CD4-positive, CD25-positive, alpha-beta regulatory T cell (primary cell): ENCODE measurements around the gene IKBKE. TPM values are rescaled to one million over a fixed set of nuclear protein-coding genes. Genes with fewer than 3 reads are reported as not detected.

ENCODE experiments used
- ATAC-seq, 2 donors: fragments of 150-1000 bp; cut with Tn5 transposase; one replicate each; pipeline ENCODE4 v1.10.0; 2021; ENCODE audit warnings: low read depth in 2 of 2, moderate number of reproducible peaks in 2 of 2, moderate library complexity in 1 of 2
- DNase-seq, 3 donors: peaks; one replicate each; pipeline versions ENCODE4 v3.0.0 to v3.0.0-alpha.2; 2012 to 2022; ENCODE audit warnings: mixed read lengths in 1 of 3
- H3K27ac ChIP-seq: one replicate; pipeline ENCODE4 v1.7.0; 2013; ENCODE audit warnings: mild to moderate bottlenecking, low read length; ENCODE audit not compliant: insufficient read depth, poor library complexity, severe bottlenecking
- H3K27me3 ChIP-seq: one replicate; pipeline ENCODE4 v1.7.0; 2013; ENCODE audit warnings: low read length; ENCODE audit not compliant: control insufficient read depth, insufficient read depth
- H3K36me3 ChIP-seq: one replicate; pipeline ENCODE4 v1.7.0; 2013; ENCODE audit warnings: mild to moderate bottlenecking, low read length, moderate library complexity; ENCODE audit not compliant: control insufficient read depth, insufficient read depth
- H3K4me1 ChIP-seq: 2 replicates; pipeline ENCODE4 v1.7.0; 2013; ENCODE audit warnings: mild to moderate bottlenecking, low read length; ENCODE audit not compliant: insufficient read depth, control insufficient read depth, poor library complexity, severe bottlenecking
- H3K4me3 ChIP-seq: one replicate; pipeline ENCODE4 v1.7.0; 2013; ENCODE audit warnings: low read depth, mild to moderate bottlenecking, low read length, moderate library complexity
- H3K9me3 ChIP-seq, 2 experiments: 1 replicate in 1 of 2; 2 replicates in 1 of 2; pipeline ENCODE4 v1.7.0; 2013; ENCODE audit warnings: low read length in 2 of 2, mild to moderate bottlenecking in 1 of 2, moderate library complexity in 1 of 2; ENCODE audit not compliant: control insufficient read depth in 2 of 2
- H3K27ac Mint-ChIP-seq, 3 donors: one replicate each; pipeline ENCODE4 v1.8.0; 2020 to 2022; ENCODE audit warnings: mild to moderate bottlenecking in 3 of 3, mixed read lengths in 3 of 3, moderate library complexity in 2 of 3
- H3K27me3 Mint-ChIP-seq: one replicate; pipeline ENCODE4 v1.8.0; 2022; ENCODE audit warnings: mild to moderate bottlenecking, mixed read lengths
- H3K36me3 Mint-ChIP-seq: one replicate; pipeline ENCODE4 v1.8.0; 2020; ENCODE audit warnings: mixed read lengths
- H3K4me1 Mint-ChIP-seq, 4 donors: one replicate each; pipeline ENCODE4 v1.8.0; 2020 to 2022; ENCODE audit warnings: mixed read lengths in 4 of 4, mild to moderate bottlenecking in 1 of 4
- H3K4me3 Mint-ChIP-seq, 4 donors: one replicate each; pipeline ENCODE4 v1.8.0; 2020 to 2022; ENCODE audit warnings: mild to moderate bottlenecking in 4 of 4, mixed read lengths in 4 of 4, moderate library complexity in 3 of 4
- H3K9me3 Mint-ChIP-seq, 7 donors: one replicate each; pipeline ENCODE4 v1.8.0; 2020 to 2022; ENCODE audit warnings: mixed read lengths in 7 of 7, mild to moderate bottlenecking in 3 of 7, moderate library complexity in 2 of 7
- polyA plus RNA-seq, 4 donors: library from polyadenylated mRNA; unstranded; fragments of 300-500 nt; fragmentation: Illumina TruSeq; gene quantifications; one replicate each; pipeline ENCODE4 v1.2.3, GENCODE V29; 2021
- total RNA-seq: library from RNA; stranded (reverse); gene quantifications from one replicate; pipeline ENCODE4 v1.2.3, GENCODE V29; 2022

Gene IKBKE
- total and polyA plus RNA-seq, 5 donors from 2014 or later: 55.3 to 87.4 (median 78.3) TPM

DNA sequence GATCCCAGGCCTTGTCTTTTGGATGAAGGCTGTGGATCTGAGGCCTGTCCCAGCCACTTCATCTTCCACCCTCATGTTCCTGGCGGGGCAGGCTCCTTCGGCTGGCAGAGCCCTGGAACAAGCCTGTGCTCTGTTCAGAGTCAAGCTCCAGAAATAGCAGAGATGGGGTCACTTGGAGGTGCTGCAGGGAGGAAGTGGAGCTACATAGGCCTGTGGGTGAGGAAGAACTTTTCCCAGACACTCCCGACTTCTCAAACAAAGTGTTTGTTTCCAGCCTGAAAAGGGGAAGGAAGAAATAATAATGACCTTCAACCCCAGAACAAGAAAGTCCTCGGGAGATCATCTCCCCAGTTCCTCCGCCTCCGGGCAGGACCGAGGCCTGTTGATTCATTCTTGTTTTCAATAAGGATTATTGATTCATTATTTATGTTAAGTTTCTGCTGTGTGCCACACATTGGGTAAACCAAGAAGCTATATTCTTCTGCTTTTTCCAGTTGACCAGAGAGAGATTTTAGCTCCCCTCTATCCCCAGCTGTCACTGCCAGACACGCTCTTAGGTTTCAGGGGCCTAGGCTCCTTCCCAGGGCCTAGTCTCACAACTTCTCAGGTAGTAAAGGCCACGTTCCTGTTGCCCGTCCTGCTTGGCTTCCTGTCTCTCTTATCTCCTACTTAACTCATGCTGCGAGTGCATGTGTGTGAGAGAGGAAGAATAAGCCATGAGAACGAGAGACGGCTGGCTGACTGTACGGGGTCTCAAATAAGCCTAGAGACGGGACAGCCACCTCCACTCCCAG lies 16.9 kb downstream of the IKBKE start:
- no peak for ATAC-seq
- H3K9me3 ChIP-seq: no peaks in the 10 kb centered on the region
- Mint-ChIP-seq H3K27ac (peak overlapping the region in 2 of 3 donors; percentile 36 to 41), H3K9me3 (no peaks in the 10 kb centered on the region), H3K27me3 (no peaks in the 10 kb centered on the region), H3K4me3 (no peak overlapping the region), H3K36me3 (peaks cover 25% of the 10 kb centered on the region), H3K4me1 (peaks cover 0 to 5% (median 0%) of the 10 kb centered on the region in 4 donors)
- H3K27ac ChIP-seq: no peak overlapping the region
- H3K36me3 ChIP-seq: peaks cover 96% of the 10 kb centered on the region
- no peak overlapping the region for H3K4me3 ChIP-seq
- no peak for DNase-seq
- H3K27me3 ChIP-seq: no peaks in the 10 kb centered on the region
- H3K4me1 ChIP-seq: no peaks in the 10 kb centered on the region

DNA sequence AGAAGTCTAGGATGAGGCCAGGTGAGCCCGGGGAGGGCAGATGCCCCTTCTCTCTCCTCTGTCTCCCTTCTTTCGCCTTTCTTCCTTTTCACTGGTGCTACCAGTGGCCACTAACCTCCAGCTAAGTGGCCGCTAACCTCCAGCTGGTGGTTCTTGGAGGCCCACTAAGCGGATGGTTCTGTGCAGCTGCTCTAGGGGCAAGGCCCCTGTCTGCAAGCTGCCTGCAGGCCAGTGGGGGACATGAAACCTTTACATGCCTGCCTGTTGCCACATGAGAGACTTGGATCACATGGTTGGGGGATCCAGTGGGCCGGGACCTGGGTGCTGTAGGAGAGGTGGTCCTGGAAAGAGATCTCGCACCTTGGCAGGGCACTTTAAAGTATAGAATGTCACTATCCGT lies 17.7 kb downstream of the IKBKE start:
- no peaks in the 10 kb centered on the region for H3K27me3 Mint-ChIP-seq
- peak overlapping the region in 1 of 3 donors; percentile 41 for H3K27ac Mint-ChIP-seq
- peaks cover 96% of the 10 kb centered on the region for H3K36me3 ChIP-seq
- no peaks in the 10 kb centered on the region for H3K4me1 ChIP-seq
- no peaks in the 10 kb centered on the region for H3K9me3 ChIP-seq
- no peak overlapping the region for H3K4me3 Mint-ChIP-seq
- H3K4me3 ChIP-seq: no peak overlapping the region
- peaks cover 0 to 5% (median 0%) of the 10 kb centered on the region in 4 donors for H3K4me1 Mint-ChIP-seq
- no peaks in the 10 kb centered on the region for H3K27me3 ChIP-seq
- peaks cover 25% of the 10 kb centered on the region for H3K36me3 Mint-ChIP-seq
- DNase-seq: no peak
- no peak for ATAC-seq
- H3K9me3 Mint-ChIP-seq: no peaks in the 10 kb centered on the region
- H3K27ac ChIP-seq: no peak overlapping the region

DNA sequence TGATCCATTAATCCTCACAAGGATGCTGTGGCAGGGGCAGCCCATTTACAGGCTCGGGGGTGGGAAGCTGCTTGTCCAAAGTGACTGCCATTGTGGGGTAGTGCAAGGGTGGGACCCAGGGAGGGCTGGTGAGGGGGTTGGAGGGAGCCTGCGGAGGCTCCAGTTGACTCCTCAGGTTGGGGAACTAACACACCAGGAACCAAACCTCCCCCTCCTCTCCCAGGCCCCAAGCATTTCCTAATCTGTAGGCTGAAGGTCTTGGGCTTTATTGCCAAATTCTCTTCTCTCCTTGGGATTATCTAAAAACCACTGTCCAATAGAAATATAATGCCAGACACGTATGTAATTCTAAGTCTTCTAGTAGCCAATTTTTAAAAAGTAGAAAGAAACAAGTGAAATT lies 18.2 kb downstream of the IKBKE start:
- Histone ChIP-seq H3K27ac (no peak overlapping the region), H3K4me1 (no peaks in the 10 kb centered on the region), H3K4me3 (no peak overlapping the region), H3K9me3 (no peaks in the 10 kb centered on the region), H3K27me3 (no peaks in the 10 kb centered on the region), H3K36me3 (peaks cover 96% of the 10 kb centered on the region)
- Mint-ChIP-seq H3K27me3 (no peaks in the 10 kb centered on the region), H3K4me3 (no peak overlapping the region), H3K36me3 (peaks cover 30% of the 10 kb centered on the region), H3K4me1 (peaks cover 0 to under 1% (median 0%) of the 10 kb centered on the region in 4 donors), H3K27ac (peak overlapping the region in 1 of 3 donors; percentile 18), H3K9me3 (no peaks in the 10 kb centered on the region)
- no peak for DNase-seq
- ATAC-seq: no peak

DNA sequence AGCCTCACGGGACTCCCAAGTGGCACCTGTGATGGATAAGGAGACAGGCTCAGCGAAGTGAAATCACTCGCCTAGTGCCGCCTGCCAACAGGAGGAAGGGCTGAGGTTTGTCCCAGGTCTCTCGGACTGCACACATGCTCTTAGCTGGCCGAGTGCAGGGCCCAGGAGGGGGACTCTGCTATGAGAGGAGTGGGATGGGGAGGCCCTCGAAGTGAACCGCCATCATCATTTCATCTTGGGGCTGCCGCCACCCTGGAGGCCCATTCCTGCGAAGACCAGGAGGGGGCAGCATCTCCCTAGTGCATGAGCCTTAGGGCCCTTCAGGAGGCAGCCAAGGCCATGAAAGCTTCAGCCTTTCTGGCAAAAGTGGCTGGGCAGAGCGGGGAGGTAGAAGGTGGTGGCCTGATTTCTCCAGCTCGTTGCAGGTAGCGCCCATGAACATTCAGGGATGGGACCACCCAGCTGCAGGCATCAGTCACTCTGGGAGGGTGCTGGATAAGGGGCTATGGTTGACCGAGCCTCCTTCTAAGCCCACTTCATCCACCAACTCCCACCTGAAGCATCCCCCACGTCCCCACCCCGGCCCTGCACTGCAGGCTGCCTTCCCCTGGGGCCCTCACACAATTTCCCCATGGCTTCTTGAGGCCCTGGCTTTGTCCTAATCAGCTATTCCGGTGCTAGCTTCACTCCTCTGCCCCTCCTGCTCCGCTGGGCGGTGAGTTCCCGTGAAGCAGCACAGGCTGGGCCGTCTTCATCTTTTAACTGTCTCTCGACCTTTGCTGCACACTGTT lies 19.9 kb downstream of the IKBKE start:
- no peak overlapping the region for H3K27ac ChIP-seq

GRCh38 chr1:206490771-206491405 lies 20.6 kb downstream of the IKBKE start:
- no peaks in the 10 kb centered on the region for H3K9me3 ChIP-seq
- Mint-ChIP-seq H3K4me1 (peaks cover 0 to under 1% (median 0%) of the 10 kb centered on the region in 4 donors), H3K27me3 (no peaks in the 10 kb centered on the region), H3K9me3 (no peaks in the 10 kb centered on the region), H3K4me3 (peak overlapping the region in 1 of 4 donors; percentile 24), H3K36me3 (peaks cover 24% of the 10 kb centered on the region), H3K27ac (peak overlapping the region; percentile 32 to 86 (median 51))
- H3K4me3 ChIP-seq: no peak overlapping the region
- H3K36me3 ChIP-seq: peaks cover 93% of the 10 kb centered on the region
- DNase-seq: no peak
- ATAC-seq: no peak
- H3K27ac ChIP-seq: no peak overlapping the region
- no peaks in the 10 kb centered on the region for H3K27me3 ChIP-seq
- no peaks in the 10 kb centered on the region for H3K4me1 ChIP-seq

More for the DNA sequence above, 19.9 kb downstream of the IKBKE start:
- no peaks in the 10 kb centered on the region for H3K9me3 Mint-ChIP-seq
- H3K27ac Mint-ChIP-seq: peak overlapping the region; percentile 14 to 86 (median 51)
- H3K9me3 ChIP-seq: no peaks in the 10 kb centered on the region
- DNase-seq (peak; percentile 36 to 62 (median 54)), ATAC-seq (peak; percentile 61 to 78)
- no peaks in the 10 kb centered on the region for H3K27me3 ChIP-seq
- peaks cover 28% of the 10 kb centered on the region for H3K36me3 Mint-ChIP-seq
- peaks cover 93% of the 10 kb centered on the region for H3K36me3 ChIP-seq
- H3K27me3 Mint-ChIP-seq: no peaks in the 10 kb centered on the region
- peak overlapping the region in 1 of 4 donors; percentile 24 for H3K4me3 Mint-ChIP-seq
- no peak overlapping the region for H3K4me3 ChIP-seq
- H3K4me1 ChIP-seq: no peaks in the 10 kb centered on the region
- no peaks in the 10 kb centered on the region for H3K4me1 Mint-ChIP-seq

DNA sequence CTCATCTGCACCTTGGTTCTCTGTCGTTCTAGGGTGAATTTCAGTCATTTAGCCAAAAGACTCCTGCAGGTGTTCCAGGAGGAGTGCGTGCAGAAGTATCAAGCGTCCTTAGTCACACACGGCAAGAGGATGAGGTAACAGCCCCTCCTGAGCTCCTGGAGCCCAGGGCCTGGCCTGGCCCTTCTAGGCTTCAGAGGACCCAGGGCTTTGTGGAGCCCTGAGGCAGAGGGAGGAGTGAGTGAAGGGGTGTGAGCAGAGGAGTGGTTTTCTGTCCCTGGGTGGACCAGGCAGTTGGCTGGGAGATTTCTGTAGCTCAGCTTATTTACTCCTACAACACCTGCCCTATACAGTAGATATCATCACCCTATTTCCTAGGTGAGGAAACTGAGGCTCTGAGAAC lies 21.3 kb downstream of the IKBKE start:
- DNase-seq: no peak
- no peak overlapping the region for H3K4me3 ChIP-seq
- no peaks in the 10 kb centered on the region for H3K27me3 Mint-ChIP-seq
- no peak overlapping the region for H3K4me3 Mint-ChIP-seq
- peak overlapping the region in 2 of 3 donors; percentile 42 to 86 for H3K27ac Mint-ChIP-seq
- no peak for ATAC-seq
- peaks cover 94% of the 10 kb centered on the region for H3K36me3 ChIP-seq
- H3K9me3 Mint-ChIP-seq: no peaks in the 10 kb centered on the region
- no peaks in the 10 kb centered on the region for H3K9me3 ChIP-seq
- no peaks in the 10 kb centered on the region for H3K4me1 ChIP-seq
- peaks cover 0 to 5% (median 4%) of the 10 kb centered on the region in 4 donors for H3K4me1 Mint-ChIP-seq
- no peaks in the 10 kb centered on the region for H3K27me3 ChIP-seq
- no peak overlapping the region for H3K27ac ChIP-seq
- peaks cover 31% of the 10 kb centered on the region for H3K36me3 Mint-ChIP-seq

DNA sequence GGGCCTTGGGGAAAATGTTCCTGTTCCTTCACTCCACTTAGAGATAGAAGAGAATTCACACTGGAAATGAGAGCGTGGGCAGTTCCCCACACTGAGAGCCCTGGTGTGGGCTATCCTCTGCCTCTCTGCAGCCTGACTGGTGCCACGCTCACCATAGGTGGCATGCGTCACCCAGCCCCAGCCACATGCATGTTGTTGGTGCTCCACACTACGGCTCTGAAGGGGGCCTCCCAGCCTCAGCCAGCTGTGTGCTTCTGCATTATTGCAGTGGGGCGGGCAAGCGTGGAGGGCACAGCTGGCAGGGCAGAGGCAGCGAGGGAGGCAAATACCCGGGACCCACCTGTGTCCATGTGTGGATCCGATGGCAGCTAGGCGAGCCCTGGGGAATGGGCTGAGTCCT lies 22.3 kb downstream of the IKBKE start:
- H3K4me3 ChIP-seq: no peak overlapping the region
- Mint-ChIP-seq H3K4me1 (peaks cover 0 to 7% (median 4%) of the 10 kb centered on the region in 4 donors), H3K36me3 (peaks cover 32% of the 10 kb centered on the region), H3K27me3 (no peaks in the 10 kb centered on the region), H3K27ac (peak overlapping the region in 1 of 3 donors; percentile 32), H3K9me3 (no peaks in the 10 kb centered on the region), H3K4me3 (no peak overlapping the region)
- H3K27ac ChIP-seq: no peak overlapping the region
- DNase-seq: no peak
- no peak for ATAC-seq
- no peaks in the 10 kb centered on the region for H3K9me3 ChIP-seq
- peaks cover 94% of the 10 kb centered on the region for H3K36me3 ChIP-seq
- H3K27me3 ChIP-seq: no peaks in the 10 kb centered on the region
- no peaks in the 10 kb centered on the region for H3K4me1 ChIP-seq
